UCSD-AML1 (cell line): ENCODE results near the gene FTH1.

ENCODE experiments used
- DNase-seq: peaks from one replicate; lab custom pipeline; 2025; ENCODE audit not compliant: unreplicated experiment; lab: John Stamatoyannopoulos, UW

The FTH1 gene

GRCh38 chr11:61917334-61918109 is 49.9 kb downstream of the FTH1 start, which contains the start of gene RAB3IL1:
TSS of gene RAB3IL1 (minus strand) at chr11:61917566. CDS start at chr11:61917367, 199 bp downstream.
- peak; percentile 66 for DNase-seq

GRCh38 chr11:61916737-61917333 is 50.6 kb downstream of the FTH1 start:
- no peak for DNase-seq

GRCh38 chr11:61914471-61915171 is 52.8 kb downstream of the FTH1 start:
- DNase-seq: no peak
